Non-pigmented ciliary epithelial cell (primary cell): ENCODE results near the gene SHISAL1.

Experiments
- DNase-seq: peaks from one replicate; pipeline ENCODE4 v3.0.0-alpha.2; 2010; ENCODE audit warnings: low read depth

The SHISAL1 gene

GRCh38 chr22:44277386-44278135, 35.2 kb downstream of the SHISAL1 start:
- DNase-seq = no peak

- DNase-seq = no peak
Measured at GRCh38 chr22:44276706-44277356, 35.9 kb downstream of the SHISAL1 start.

DNA sequence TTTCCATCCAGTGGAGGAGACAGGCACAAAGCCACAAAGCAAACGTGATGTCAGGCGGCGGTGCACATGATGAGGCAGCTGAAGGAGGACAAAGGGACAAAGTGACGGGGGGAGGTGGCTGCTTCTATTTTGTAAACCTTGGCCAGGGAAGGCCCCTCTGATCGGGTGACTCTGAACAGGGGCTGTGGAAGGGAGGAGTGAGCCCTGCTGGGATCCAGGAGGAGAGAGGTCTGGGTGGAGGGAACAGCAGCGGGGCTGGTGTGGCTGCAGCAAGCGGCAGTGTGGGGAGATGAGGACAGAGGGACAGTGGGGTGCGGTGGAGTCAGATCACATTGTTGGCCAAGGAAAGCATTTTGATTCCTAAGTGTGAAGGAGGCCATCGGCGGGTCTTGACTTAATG, 36.7 kb downstream of the SHISAL1 start:
- DNase-seq = no peak

DNA sequence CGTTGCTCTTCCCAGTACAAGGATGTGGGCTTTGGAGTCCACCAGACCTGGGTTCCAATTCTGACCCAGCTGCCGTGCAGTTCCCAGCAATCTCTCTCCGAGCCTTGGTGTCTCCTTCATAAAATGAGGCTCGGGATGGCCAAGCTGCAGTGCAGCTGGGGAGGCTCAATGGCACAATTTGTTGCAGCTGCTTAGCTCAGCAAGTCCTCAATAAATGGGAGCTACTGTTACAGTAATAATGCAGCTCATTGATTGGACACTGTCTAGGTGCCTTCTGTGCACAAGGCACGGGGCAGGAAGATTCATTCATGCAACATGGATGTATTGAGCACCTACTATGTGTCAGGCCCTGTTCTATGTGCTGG, 37.1 kb downstream of the SHISAL1 start:
- no peak for DNase-seq

DNA sequence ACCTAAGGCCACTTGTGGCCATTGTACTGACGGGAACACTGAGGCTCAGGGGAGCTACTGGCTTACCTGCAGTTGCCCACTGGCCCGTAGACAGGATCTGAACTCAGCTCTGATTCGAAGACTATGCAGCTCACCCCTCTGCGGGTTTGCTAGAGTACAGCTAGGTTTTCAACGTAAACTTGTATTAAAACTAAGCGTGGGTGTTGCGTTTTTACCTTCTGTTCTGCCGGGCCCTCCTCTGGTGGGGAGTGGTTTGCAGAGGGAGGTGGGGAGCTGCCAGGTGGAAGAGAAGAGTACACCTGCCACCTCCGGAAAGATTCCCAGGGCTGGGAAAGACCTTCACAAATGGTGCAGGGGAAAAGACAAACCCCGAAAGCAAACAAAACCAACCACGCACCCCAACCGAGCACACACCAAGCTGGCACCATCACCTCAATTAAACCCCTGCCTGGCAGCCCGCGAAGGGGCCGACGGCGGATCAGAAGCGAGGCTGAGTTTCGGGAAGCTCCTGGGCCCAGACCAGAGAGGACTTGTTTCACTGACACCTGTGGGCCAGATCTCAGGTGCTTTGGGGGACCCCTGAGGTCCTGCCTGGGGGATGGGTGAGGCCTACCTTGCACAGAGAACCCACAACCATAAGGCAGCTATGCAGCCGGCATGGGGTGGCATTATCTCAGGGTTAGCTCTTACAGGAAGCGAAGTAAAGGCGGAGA, 37.7 kb downstream of the SHISAL1 start:
- no peak for DNase-seq

- DNase-seq = no peak
Measured at GRCh38 chr22:44273175-44273574, 39.6 kb downstream of the SHISAL1 start.

GRCh38 chr22:44272401-44272771, 40.4 kb downstream of the SHISAL1 start:
- DNase-seq = no peak

GRCh38 chr22:44271732-44272400, 40.9 kb downstream of the SHISAL1 start:
- no peak for DNase-seq

- DNase-seq = no peak
Measured at GRCh38 chr22:44271010-44271500, 41.7 kb downstream of the SHISAL1 start.

- DNase-seq = no peak
Measured at GRCh38 chr22:44270556-44270880, 42.2 kb downstream of the SHISAL1 start.

- no peak for DNase-seq
Measured at GRCh38 chr22:44269757-44270555, 42.8 kb downstream of the SHISAL1 start.

DNA sequence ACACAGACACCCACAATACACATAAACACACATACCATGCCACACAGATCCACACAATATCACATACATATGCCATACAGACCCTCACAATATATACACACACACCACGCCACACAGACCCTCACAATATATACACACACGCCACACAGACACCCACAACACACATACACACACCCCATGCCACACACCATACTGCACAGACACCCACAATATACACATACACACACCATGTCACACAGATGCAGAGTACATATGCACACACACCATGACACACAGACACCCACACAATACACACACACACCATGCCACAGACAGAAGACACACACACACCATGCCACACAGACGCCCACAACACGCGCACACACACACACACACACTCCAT, 43.6 kb downstream of the SHISAL1 start:
- DNase-seq = no peak

GRCh38 chr22:44268431-44269116, 44.2 kb downstream of the SHISAL1 start:
- DNase-seq = no peak

- DNase-seq = no peak
Measured at GRCh38 chr22:44267856-44268255, 44.9 kb downstream of the SHISAL1 start.

- DNase-seq = no peak
Measured at GRCh38 chr22:44266796-44267760, 45.7 kb downstream of the SHISAL1 start.

DNA sequence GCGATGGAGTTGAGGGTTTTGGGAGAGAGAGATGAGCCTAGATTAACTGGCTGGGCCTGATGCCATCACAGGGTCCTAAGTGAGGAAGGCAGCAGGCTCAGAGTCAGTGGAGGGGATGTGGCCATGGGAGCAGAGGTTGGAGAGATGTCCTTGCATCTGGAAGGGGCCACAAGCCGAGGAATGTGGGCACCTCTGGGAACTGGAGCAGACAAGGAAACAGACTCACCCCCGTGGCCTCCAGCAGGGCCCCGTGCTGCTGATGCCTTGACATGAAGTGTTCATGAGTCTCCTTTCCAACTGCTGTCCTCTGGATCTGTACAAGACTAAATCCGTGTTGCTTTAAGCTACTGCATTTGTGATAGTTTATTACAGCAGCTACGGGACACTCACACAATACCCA, 49.2 kb downstream of the SHISAL1 start:
- DNase-seq = no peak

DNA sequence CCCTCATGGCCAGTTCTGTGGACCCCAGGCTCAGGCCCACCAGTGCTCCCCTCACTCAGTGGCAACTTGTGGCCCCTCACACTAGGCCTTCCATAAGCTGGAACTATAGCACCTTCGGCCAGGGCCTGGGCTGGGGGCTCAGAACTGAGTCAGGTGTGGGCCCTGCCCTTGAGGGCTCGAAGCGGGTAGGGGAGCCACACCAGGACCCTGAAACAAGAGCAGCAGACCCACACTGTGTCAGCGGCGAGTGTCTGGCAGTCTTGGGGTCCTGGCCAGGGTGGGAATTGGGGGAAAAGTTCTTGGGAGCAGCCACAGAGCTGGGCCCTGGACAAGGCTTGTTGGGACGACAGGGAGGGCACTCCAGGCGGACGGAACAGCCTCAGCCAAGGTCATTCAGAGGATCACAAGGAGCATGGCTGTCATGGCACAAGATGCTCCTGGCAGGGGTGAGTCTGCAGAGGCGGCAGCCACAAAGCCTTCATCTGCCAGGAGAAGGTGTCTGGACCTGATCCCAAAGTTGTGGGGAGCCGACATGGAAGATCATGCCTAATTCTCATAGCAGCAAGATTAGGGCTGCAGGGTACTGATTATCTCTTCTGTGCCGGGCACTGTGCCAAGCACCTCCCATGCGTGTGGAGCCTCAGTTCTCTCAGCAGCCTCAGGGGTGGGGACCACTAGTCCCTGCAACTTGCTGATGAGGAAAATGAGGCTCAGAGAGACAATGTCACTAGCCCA, 50.7 kb downstream of the SHISAL1 start:
- DNase-seq = no peak

DNA sequence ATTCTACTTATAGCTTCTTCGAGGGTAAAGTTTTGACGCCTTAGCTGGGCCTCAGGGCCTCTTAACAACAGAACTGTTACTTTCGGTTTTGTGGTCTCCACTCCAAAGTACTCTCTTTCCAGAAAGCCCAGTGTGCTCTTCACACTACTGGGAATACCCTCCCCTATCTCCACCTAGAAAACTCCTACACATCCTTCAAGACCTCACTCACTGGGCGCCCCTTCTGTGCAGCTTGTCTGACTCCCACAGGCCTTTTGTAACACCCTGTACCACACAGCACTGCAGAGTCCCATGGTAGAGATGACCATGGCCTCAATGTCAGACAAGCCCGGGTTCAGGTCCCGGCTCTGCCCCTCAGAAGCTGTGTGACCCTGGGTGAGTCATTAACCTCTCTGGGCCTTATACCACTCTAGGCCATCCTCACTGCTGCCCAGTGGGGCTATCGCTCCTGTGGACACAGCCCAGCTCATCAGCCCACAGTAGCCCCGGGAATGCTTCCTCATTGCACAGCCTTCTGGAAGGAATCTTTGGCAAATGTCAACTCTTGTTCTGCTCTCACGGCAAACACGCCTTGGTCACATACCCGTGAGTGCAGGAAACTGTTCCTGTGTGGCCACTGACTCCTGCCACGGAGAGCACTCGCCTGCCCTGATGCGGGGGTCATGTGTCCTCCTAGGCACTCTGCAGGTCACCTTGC, 51.4 kb downstream of the SHISAL1 start:
- DNase-seq = no peak
